ENCODE results near the gene VSTM2L.
A peak's percentile ranks its signal among the peaks of the same experiment; 100 is the strongest.

The VSTM2L gene

DNA sequence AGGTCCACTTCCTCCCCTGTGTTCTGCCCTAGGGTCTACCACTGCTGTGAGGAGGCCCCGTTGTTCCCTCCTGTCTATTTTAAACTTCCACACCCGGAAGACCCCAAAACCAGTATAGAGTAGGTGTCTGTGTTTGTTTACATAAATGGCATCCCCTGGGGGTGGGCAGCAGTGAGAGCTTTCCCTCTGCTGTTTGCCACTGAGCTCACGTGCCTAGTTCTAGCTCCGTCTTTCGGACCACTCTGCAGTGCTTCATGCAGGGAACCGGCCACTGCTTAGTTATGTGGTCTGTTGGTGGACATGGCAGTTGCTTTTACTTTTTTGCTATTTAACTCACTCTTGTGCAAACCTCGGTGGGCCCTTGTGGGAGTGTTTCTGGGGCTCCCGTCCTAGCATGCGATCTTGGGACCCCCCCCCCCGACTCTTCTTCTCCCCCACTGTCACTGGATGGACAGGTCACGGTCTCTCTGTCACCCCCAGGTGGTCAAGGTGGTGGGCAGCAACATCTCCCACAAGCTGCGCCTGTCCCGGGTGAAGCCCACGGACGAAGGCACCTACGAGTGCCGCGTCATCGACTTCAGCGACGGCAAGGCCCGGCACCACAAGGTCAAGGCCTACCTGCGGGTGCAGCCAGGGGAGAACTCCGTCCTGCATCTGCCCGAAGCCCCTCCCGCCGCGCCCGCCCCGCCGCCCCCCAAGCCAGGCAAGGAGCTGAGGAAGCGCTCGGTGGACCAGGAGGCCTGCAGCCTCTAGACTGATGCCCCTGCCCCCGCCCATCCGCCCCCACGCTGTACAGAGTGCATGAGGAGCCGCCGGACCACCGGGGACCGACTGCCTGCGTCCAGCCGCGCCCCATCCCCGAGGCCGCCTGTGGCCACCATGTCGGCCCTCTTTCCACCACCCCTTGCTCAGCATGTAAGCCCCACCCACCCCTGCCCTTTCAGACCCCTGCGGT lies 40.9 kb downstream of the VSTM2L start:
- Histone ChIP-seq H3K9me3 (ENCODE audit: insufficient read depth, low read length, severe bottlenecking) (no peaks in the 10 kb centered on the region), H3K4me1 (ENCODE audit: insufficient read depth, low read length) (no peaks in the 10 kb centered on the region), H3K27me3 (ENCODE audit: insufficient read depth, low read length, poor library complexity) (no peaks in the 10 kb centered on the region), H4K20me1 (ENCODE audit: insufficient read depth, low read length) (peaks cover 4% of the 10 kb centered on the region; the same call in 1 of the 2 replicates), H3K36me3 (ENCODE audit: insufficient read depth, low read length) (no peaks in the 10 kb centered on the region), H3K79me2 (ENCODE audit: insufficient read depth, low read length) (no peaks in the 10 kb centered on the region), H3K9ac (ENCODE audit: low read depth, low read length) (no peak overlapping the region), H3K4me2 (ENCODE audit: insufficient read depth, low read length) (no peak overlapping the region), H2AFZ (ENCODE audit: low read depth, low read length) (no peak overlapping the region), H3K4me3 (ENCODE audit: low read depth in 1 of 2, low read length in 2 of 2) (no peak overlapping the region), H3K27ac (ENCODE audit: low read length) (no peak overlapping the region)
- TF ChIP-seq, protein P1, sequence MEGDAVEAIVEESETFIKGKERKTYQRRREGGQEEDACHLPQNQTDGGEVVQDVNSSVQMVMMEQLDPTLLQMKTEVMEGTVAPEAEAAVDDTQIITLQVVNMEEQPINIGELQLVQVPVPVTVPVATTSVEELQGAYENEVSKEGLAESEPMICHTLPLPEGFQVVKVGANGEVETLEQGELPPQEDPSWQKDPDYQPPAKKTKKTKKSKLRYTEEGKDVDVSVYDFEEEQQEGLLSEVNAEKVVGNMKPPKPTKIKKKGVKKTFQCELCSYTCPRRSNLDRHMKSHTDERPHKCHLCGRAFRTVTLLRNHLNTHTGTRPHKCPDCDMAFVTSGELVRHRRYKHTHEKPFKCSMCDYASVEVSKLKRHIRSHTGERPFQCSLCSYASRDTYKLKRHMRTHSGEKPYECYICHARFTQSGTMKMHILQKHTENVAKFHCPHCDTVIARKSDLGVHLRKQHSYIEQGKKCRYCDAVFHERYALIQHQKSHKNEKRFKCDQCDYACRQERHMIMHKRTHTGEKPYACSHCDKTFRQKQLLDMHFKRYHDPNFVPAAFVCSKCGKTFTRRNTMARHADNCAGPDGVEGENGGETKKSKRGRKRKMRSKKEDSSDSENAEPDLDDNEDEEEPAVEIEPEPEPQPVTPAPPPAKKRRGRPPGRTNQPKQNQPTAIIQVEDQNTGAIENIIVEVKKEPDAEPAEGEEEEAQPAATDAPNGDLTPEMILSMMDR (IDR thresholded peaks at IDR 0.05; ENCODE audit: borderline replicate concordance, extremely low read depth, low read length, poor library complexity, severe bottlenecking), result peak; percentile 5
- no peak for TF ChIP-seq EZH2 (IDR thresholded peaks at IDR 0.05; ENCODE audit: borderline replicate concordance, low read depth, low read length, severe bottlenecking)
- ATAC-seq (ENCODE audit: insufficient read depth, low read depth) (no peak), DNase-seq (no peak)

DNA sequence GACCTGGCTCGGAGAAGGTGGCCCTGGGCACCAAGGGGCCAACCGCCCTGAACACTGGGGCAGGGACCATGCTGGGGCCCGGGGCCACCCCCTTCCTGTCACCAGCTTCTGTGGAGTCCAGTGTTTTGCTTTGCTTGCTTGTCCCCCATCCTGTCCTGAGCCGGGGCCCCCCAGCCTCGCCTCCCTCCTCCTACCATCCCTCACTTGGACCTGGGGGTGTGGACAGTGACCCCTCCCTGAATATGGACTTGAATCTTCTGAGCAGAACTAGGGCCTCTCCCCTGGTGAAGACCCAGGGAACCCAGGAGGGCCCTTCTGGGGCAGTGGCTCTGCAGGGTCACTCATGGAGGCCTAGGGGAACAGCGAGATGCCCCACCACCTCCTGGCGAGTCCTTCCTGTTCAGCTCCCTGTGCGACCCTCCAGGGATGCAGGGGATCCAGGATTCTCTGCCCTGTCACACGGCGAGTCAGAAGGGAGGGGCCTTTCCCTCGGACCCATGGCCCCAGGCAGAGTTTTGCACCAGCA lies 41.6 kb downstream of the VSTM2L start:
- Histone ChIP-seq H3K79me2 (ENCODE audit: insufficient read depth, low read length) (no peaks in the 10 kb centered on the region), H3K4me2 (ENCODE audit: insufficient read depth, low read length) (no peak overlapping the region), H3K4me3 (ENCODE audit: low read depth in 1 of 2, low read length in 2 of 2) (no peak overlapping the region), H3K9me3 (ENCODE audit: insufficient read depth, low read length, severe bottlenecking) (no peaks in the 10 kb centered on the region), H3K27me3 (ENCODE audit: insufficient read depth, low read length, poor library complexity) (no peaks in the 10 kb centered on the region), H3K36me3 (ENCODE audit: insufficient read depth, low read length) (no peaks in the 10 kb centered on the region), H3K27ac (ENCODE audit: low read length) (no peak overlapping the region), H4K20me1 (ENCODE audit: insufficient read depth, low read length) (peaks cover 3% of the 10 kb centered on the region; the same call in 1 of the 2 replicates), H2AFZ (ENCODE audit: low read depth, low read length) (no peak overlapping the region), H3K9ac (ENCODE audit: low read depth, low read length) (no peak overlapping the region), H3K4me1 (ENCODE audit: insufficient read depth, low read length) (no peaks in the 10 kb centered on the region)
- no peak for ATAC-seq (ENCODE audit: insufficient read depth, low read depth)
- no peak for DNase-seq
- TF ChIP-seq, protein P1 (IDR thresholded peaks at IDR 0.05; ENCODE audit: borderline replicate concordance, extremely low read depth, low read length, poor library complexity, severe bottlenecking), result no peak
- no peak for TF ChIP-seq EZH2 (IDR thresholded peaks at IDR 0.05; ENCODE audit: borderline replicate concordance, low read depth, low read length, severe bottlenecking)

DNA sequence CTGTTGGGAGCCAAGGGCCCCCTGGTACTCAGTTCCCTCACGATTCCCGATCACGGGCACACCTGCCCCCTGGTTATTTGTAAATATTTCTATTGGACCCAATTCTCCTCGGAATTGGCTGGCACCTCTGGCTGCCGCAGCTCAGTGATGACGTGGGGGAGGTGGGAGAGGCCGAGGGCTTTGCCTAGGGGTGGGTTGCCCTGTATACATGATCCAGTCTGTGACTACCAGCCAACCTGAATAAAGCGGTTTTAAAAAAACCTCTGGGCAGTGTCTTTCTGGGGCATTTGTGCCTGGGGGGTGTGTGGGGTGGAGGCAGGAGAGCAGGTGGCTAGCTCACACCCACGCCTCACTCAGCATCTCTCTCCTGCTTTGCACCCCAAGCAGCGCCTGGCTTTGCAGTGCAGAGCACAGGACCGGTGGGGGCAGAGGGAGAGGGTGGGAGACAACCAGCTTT lies 42.2 kb downstream of the VSTM2L start:
- no peak overlapping the region for H3K4me2 ChIP-seq (ENCODE audit: insufficient read depth, low read length)
- H3K4me3 ChIP-seq (ENCODE audit: low read depth in 1 of 2, low read length in 2 of 2), result no peak overlapping the region
- no peak for DNase-seq
- H3K27me3 ChIP-seq (ENCODE audit: insufficient read depth, low read length, poor library complexity), result no peaks in the 10 kb centered on the region
- no peaks in the 10 kb centered on the region for H3K79me2 ChIP-seq (ENCODE audit: insufficient read depth, low read length)
- H4K20me1 ChIP-seq (ENCODE audit: insufficient read depth, low read length), result no peaks in the 10 kb centered on the region
- no peak for ATAC-seq (ENCODE audit: insufficient read depth, low read depth)
- H3K4me1 ChIP-seq (ENCODE audit: insufficient read depth, low read length), result no peaks in the 10 kb centered on the region
- no peaks in the 10 kb centered on the region for H3K9me3 ChIP-seq (ENCODE audit: insufficient read depth, low read length, severe bottlenecking)
- no peak overlapping the region for H2AFZ ChIP-seq (ENCODE audit: low read depth, low read length)
- TF ChIP-seq, protein P1 (IDR thresholded peaks at IDR 0.05; ENCODE audit: borderline replicate concordance, extremely low read depth, low read length, poor library complexity, severe bottlenecking), result no peak
- TF ChIP-seq EZH2 (IDR thresholded peaks at IDR 0.05; ENCODE audit: borderline replicate concordance, low read depth, low read length, severe bottlenecking), result no peak
- no peak overlapping the region for H3K9ac ChIP-seq (ENCODE audit: low read depth, low read length)
- no peak overlapping the region for H3K27ac ChIP-seq (ENCODE audit: low read length)
- H3K36me3 ChIP-seq (ENCODE audit: insufficient read depth, low read length), result no peaks in the 10 kb centered on the region

Measured in DND-41 (cell line).